ENCODE results near the gene MACIR. TPM values are rescaled to one million over a fixed set of nuclear protein-coding genes. Genes with fewer than 3 reads are reported as not detected.
A peak's percentile ranks its signal among the peaks of the same experiment; 100 is the strongest.

Gene MACIR
- total RNA-seq, 1 donor from 2014 or later: 11.6 TPM

GRCh38 chr5:103249068-103249467 lies 9.5 kb upstream of the MACIR start:
- no peak overlapping the region for H3K4me3 ChIP-seq (ENCODE audit: low read depth, low read length)
- no peak for FAIRE-seq

DNA sequence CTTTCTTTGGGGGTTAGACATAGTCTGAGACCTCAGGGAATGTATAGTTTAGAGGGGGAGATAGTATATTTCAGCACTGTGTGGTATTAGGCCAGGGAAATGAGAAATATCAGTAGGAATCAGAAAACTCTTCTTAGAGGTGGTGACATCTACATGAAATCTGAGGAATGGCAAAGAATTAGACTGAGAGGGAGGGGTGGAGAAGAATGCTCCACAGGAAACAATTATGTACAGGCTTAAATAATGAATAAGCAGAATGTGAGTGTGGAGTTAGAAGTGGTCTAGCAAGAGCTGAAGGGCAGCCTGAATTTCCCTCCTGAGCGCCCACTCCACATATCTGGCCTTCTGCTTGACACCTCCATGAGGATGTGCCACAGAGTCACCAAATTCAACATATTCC lies 3.6 kb upstream of the MACIR start:
- FAIRE-seq: no peak

More at GRCh38 chr5:103249068-103249467, 9.5 kb upstream of the MACIR start:
- no peaks in the 10 kb centered on the region for H3K36me3 ChIP-seq (ENCODE audit: control insufficient read depth, insufficient read depth, low read length)
- TF ChIP-seq, protein P1, sequence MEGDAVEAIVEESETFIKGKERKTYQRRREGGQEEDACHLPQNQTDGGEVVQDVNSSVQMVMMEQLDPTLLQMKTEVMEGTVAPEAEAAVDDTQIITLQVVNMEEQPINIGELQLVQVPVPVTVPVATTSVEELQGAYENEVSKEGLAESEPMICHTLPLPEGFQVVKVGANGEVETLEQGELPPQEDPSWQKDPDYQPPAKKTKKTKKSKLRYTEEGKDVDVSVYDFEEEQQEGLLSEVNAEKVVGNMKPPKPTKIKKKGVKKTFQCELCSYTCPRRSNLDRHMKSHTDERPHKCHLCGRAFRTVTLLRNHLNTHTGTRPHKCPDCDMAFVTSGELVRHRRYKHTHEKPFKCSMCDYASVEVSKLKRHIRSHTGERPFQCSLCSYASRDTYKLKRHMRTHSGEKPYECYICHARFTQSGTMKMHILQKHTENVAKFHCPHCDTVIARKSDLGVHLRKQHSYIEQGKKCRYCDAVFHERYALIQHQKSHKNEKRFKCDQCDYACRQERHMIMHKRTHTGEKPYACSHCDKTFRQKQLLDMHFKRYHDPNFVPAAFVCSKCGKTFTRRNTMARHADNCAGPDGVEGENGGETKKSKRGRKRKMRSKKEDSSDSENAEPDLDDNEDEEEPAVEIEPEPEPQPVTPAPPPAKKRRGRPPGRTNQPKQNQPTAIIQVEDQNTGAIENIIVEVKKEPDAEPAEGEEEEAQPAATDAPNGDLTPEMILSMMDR (IDR thresholded peaks at IDR 0.05; ENCODE audit: insufficient read depth, low read length, severe bottlenecking): no peak
- DNase-seq (ENCODE audit: low read depth): no peak
- no peaks in the 10 kb centered on the region for H3K27me3 ChIP-seq (ENCODE audit: control insufficient read depth, insufficient read depth, low read length)

GRCh38 chr5:103255691-103256090 lies 2.9 kb upstream of the MACIR start:
- DNase-seq (ENCODE audit: low read depth): no peak
- Histone ChIP-seq H3K27me3 (ENCODE audit: control insufficient read depth, insufficient read depth, low read length) (no peaks in the 10 kb centered on the region), H3K36me3 (ENCODE audit: control insufficient read depth, insufficient read depth, low read length) (no peaks in the 10 kb centered on the region), H3K4me3 (ENCODE audit: low read depth, low read length) (no peak overlapping the region)
- TF ChIP-seq, protein P1 (IDR thresholded peaks at IDR 0.05; ENCODE audit: insufficient read depth, low read length, severe bottlenecking): no peak
- FAIRE-seq: no peak

More for the DNA sequence above, 3.6 kb upstream of the MACIR start:
- H3K36me3 ChIP-seq (ENCODE audit: control insufficient read depth, insufficient read depth, low read length): no peaks in the 10 kb centered on the region
- H3K4me3 ChIP-seq (ENCODE audit: low read depth, low read length): no peak overlapping the region
- DNase-seq (ENCODE audit: low read depth): no peak
- H3K27me3 ChIP-seq (ENCODE audit: control insufficient read depth, insufficient read depth, low read length): no peaks in the 10 kb centered on the region
- TF ChIP-seq, protein P1 (IDR thresholded peaks at IDR 0.05; ENCODE audit: insufficient read depth, low read length, severe bottlenecking): no peak

GRCh38 chr5:103256178-103256577 lies 2.4 kb upstream of the MACIR start:
- Histone ChIP-seq H3K4me3 (ENCODE audit: low read depth, low read length) (no peak overlapping the region), H3K27me3 (ENCODE audit: control insufficient read depth, insufficient read depth, low read length) (no peaks in the 10 kb centered on the region), H3K36me3 (ENCODE audit: control insufficient read depth, insufficient read depth, low read length) (no peaks in the 10 kb centered on the region)
- DNase-seq (ENCODE audit: low read depth): no peak
- no peak for FAIRE-seq
- TF ChIP-seq, protein P1 (IDR thresholded peaks at IDR 0.05; ENCODE audit: insufficient read depth, low read length, severe bottlenecking): peak; percentile 10

DNA sequence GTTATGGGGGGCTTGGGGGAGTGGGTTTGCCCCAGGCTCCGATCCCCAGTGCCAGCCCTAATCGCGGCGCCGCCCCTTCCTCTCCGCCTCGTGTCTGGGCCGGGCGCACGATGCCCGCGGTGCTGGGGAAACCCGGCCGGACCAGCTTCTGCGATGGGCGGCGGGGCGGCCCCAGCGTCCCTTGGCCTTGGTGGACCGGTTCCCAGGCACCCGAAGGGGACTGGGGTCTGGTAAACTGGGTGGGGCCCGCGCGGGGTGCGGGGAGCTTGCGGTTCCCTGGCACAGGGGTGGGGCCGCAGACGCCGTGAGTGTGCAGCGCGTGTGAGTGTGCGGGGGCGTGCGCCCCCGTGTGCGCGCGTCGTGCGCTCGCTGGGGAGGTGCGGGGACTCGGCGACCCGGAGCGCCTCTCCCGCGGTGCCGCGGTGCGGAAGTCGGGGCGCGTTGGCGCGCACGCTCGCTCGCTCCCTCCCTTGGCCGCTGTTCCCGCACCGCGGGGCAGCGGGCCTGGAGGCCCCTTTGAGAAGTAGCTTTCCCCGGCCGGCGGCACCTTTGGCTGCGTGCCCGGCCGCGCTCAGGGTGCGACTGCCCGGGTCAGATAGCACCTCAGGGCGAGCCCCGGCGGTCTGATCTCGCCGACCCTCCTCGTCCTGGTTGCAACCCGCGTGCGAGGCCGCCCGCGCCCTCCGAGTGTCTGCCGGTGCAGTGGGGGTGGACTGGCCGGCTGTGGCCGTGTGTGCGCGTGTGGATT lies 568 bp downstream of the MACIR start:
- no peak for FAIRE-seq
- Histone ChIP-seq H3K36me3 (ENCODE audit: control insufficient read depth, insufficient read depth, low read length) (no peaks in the 10 kb centered on the region), H3K27me3 (ENCODE audit: control insufficient read depth, insufficient read depth, low read length) (no peaks in the 10 kb centered on the region), H3K4me3 (ENCODE audit: low read depth, low read length) (peak overlapping the region; percentile 95)
- peak; percentile 10 for DNase-seq (ENCODE audit: low read depth)
- TF ChIP-seq, protein P1 (IDR thresholded peaks at IDR 0.05; ENCODE audit: insufficient read depth, low read length, severe bottlenecking): no peak
